HG03025 (cell line): ENCODE measurements around the gene PEX26.
"Not testable (repeated sequence)": the region's sequence is repeated elsewhere in the genome, so short reads cannot be mapped to it uniquely, and the experiment has no call there.

Source experiments
- ATAC-seq: cut with Tn5 transposase; IDR thresholded peaks from one replicate; pipeline ENCODE4 v1.9.1; 2021; ENCODE audit warnings: mild to moderate bottlenecking, moderate library complexity; ENCODE audit not compliant: unreplicated experiment, low FRiP score

The PEX26 gene

GRCh38 chr22:18056161-18056666 is 21.6 kb upstream of the PEX26 start:
- no peak for ATAC-seq

DNA sequence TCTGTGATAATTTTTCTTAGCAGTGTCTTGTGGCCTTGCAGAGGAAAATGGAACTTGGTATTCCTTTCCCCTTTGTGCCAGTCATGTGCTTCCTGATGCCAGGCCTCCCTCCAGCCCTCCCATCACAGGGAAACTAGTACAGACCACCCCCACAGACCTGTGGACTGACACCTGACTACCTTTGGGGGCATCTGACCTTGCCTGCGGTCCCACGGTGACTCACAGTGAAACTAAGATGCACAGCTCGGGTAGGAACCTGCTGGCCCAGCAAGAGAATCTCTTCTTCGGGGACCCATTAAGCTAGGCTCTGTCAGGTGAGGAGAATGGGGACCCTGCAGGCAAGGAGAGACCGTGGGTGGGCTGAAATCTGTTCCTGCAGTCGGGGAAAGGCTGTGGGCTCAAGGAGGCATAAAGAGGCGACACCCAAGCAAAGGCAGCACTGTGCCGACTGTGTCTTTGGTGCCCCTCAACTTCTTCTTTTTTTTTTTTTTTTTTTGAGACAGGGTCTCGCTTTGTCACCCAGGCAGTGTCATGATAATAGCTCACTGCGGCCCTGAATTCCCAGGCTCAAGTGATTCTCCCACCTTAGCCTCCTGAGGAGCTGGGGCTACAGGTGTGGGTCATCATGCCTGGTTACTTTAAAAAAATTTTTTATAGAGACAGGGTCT is 20.8 kb upstream of the PEX26 start:
- ATAC-seq = no peak

DNA sequence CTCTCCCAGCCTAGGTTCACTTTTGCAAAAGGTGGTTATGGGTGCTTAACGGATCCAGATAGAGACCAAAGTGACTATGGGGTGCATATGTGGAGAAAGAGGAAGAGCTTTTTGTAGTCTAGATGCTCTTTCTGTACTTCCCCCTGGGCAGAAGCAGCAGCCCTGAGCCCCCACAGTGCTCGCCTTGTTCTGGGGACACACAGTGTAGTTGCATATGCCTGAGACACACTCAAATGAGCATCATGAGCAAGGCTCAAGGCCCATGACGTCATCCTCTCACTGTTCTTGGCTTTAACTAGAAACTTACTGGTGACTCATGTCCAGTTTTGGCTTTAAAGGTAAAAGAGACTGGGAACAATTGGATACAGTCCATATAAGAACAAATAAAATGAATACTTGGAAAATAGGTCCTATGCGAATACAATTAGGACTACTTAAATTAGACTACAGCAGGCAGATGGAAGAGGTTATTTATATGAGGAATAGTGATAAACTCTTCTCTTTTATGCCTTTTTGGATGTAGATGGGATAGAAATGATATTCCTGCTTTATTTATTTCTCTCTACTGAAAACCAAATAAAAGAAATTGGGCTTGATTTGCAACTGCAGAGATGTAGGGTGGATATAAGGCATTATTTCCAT is 20.1 kb upstream of the PEX26 start:
- no peak for ATAC-seq

DNA sequence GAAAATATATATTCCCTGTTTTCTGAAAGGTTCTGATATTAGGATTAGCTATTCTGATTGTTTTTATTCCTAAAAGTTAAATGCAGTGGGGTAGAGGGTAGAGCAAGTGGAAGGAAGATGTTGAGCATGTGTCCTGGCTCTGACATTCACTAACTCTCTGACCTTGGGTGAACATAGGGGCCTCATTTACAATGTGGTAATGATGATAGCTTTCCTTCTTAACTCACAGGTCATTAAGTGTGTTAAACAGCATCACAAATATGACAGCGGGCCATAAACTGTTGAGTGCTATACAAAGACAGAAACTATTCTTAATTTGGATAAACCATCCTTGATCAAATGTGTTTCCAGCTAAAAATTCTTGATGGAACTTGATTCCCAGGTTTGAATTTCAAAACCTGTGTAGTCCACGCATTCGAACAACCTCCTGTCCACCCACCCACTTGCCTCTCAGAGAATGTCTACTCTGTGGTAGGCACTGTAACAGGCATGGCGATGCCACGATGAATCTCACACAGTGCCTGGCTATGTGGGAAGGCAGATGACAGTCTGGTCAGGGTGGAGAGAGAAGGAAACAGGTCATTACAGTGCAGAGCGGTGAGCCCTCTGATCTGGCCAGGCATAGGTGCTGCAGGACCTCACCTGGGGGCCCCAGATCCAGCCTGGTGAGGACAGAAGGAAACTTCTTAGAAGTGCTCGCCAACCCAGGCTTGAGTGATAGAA is 19.3 kb upstream of the PEX26 start:
- no peak for ATAC-seq

- ATAC-seq = no peak
These were observed 18.7 kb upstream of the PEX26 start for GRCh38 chr22:18059094-18059417.

DNA sequence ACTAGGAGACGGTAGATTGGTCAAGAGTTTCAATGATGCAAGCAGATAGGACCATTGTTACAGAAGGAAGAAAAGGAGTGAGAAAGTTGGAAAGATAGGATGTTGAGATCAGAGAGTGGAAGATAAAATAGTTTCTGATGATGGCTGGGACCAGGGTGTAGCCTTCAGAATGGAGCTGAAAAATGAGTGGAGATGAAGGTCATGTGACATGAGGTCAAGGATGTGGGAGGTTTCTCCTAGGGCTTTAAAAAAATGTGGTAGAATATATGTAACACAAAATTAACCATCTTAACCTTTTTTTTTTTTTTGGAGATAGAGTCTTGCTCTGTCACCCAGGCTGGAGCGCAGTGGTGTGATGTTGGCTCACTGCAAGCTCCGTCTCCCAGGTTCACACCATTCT is 18.3 kb upstream of the PEX26 start:
- ATAC-seq = no peak

- no peak for ATAC-seq
These were observed 17.8 kb upstream of the PEX26 start for GRCh38 chr22:18059991-18060390.

DNA sequence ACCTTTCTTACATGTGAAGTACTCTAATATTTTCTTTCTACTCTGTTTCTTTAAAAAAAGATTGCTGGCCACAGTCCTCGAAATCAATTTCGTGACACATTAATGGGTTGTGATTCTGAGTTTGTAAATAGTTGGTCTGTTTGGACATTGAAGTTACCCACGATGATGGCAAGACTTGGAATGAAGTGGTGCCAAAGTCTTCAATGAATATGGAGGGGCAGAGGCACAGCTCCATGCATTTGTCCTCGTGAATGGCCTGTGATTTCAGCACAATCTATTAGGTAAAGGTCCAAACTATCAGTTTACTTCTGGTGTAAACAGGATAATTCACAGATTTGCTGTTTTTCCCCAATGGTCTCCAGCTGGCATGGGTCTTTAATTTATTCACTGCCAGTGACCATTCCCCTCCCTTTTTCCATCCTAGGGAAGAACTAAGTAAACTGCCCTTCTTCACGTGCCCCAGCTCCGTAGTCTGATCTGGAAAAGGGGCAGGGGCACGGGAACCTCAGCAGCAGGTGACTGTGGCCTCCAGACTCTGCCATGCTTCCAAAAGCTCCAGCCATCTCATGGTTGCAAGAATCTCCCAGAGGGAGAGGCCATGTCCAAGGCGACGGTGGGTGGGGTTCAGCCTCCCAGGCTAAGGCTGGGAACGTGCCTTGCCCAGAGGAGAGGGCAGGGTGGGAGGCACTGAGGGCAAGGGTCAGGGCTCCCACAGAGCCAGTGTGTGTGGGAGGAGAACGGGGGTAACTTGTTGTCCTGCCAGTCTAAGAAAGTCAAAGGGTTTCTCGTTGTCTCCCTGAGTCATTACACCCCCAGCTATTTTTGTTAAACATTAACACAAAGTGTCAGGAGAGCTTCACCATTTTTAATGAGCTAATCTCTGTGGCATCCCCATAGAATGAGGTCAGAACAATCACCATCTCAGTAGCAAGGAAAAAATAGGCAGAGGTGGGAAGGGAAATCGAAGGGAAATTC is 16.9 kb upstream of the PEX26 start:
- no peak for ATAC-seq

DNA sequence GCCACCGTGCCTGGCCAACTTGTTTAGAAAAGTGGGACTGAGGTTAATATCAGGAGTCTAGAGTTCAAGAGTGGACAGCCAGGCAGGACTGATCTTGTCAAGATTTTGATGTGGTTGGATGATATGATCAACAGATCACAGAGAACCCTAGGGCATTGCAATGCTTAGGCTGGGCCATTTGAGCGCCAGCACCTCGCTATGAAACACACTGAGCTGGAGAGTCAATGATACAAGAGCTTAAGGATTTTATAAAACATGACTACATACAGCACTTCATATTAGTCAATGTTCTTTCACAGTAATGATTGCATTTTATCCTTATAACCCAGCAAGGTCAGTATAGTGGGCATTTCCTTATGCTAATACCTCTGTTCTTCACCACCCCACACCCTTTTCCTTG is 15.4 kb upstream of the PEX26 start:
- ATAC-seq = no peak

- no peak for ATAC-seq
These were observed 14.5 kb upstream of the PEX26 start for GRCh38 chr22:18063306-18063705.

- ATAC-seq = not testable (repeated sequence)
These were observed 14.1 kb upstream of the PEX26 start for GRCh38 chr22:18063715-18064114.

DNA sequence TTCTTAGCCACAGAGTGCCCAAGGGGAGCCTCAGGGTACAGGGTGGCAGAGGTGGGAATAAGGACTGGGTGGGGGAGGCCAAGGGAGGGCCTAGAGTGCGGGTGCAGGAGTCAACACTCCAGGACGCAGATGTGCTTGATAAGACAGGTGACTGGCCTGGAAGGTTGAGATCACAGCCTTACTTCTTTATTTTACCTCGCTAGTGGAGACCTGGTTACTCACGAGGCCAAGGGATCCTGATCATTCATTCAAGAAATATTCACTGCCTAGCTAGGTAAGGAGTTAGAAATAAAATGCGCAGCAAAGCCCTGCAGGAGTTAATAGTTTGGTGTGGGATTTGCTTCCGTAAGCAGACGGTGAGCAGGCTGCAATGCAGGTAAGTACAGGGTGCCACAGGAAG is 13.2 kb upstream of the PEX26 start:
- ATAC-seq = no peak

DNA sequence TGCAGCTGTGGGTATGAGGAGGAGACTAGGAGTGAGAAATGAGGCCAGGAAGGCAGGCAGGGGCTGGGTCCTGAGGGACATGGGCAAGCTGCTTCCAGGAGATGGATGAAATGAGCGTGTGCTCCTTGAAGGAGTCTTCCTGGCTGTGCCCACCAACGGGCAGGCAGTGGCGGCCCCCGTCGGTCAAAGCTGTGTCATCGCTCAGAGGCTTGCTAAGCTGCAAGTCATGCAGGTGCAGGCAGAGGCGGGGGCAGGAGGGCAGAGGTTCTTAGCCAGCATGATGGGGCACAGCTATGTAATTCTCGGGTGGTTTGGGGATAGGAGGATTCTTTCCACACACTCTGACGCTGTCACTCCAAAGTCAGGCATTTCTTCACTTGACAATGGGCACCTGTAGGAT is 12.5 kb upstream of the PEX26 start:
- ATAC-seq = no peak

- no peak for ATAC-seq
These were observed 11.5 kb upstream of the PEX26 start for GRCh38 chr22:18066181-18066859.

GRCh38 chr22:18067121-18067520 is 10.7 kb upstream of the PEX26 start:
- ATAC-seq = no peak

GRCh38 chr22:18067548-18068341 is 10.0 kb upstream of the PEX26 start:
- no peak for ATAC-seq

- no peak for ATAC-seq
These were observed 9.3 kb upstream of the PEX26 start for GRCh38 chr22:18068381-18068988.

DNA sequence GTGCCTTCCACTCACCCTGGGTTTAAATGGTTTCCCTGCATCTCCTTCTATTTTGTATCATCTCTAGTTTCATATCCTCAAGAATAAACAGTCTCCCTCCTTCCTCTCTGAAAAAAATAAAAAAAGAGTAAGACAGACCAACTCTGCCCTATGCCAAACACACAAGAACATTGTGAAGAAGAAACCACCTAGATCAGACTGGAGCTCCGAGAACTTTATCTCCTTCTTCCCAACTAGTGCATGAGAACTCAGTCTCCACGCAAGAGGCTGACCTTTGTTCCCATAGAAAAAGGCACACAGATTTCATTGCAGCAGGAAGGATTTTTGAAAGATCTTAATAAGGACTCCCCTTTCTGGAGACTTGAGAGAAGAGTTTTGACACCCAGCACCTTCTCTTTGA is 8.7 kb upstream of the PEX26 start:
- no peak for ATAC-seq

- no peak for ATAC-seq
These were observed 7.7 kb upstream of the PEX26 start for GRCh38 chr22:18070041-18070440.
